IMR-90 (cell line): ENCODE measurements around the gene ESRP2. TPM values are rescaled to one million over a fixed set of nuclear protein-coding genes. Genes with fewer than 3 reads are reported as not detected.

Source experiments
- ATAC-seq: fragments of 200-7000 bp; cut with Tn5 transposase; 2 replicates; pipeline ENCODE4 v1.9.1; 2020; ENCODE audit warnings: low read depth, mild to moderate bottlenecking, moderate library complexity
- BruUV-seq: library from RNA; stranded (reverse); fragments of 400-500 nt; replicated peaks from 2 replicates; lab custom pipeline; 2021; lab: Mats Ljungman, UMichigan
- CTCF ChIA-PET: fragments of 300-600 bp; formaldehyde crosslinking; extraction: SDS; loops from one replicate; lab custom pipeline; 2021; ENCODE audit warnings: antibody characterized with exemption; lab: Yijun Ruan, JAX
- POLR2A ChIA-PET: fragments of 300-600 bp; sonication (Branson Sonifier 250); formaldehyde crosslinking; loops from one replicate; lab custom pipeline; 2022; ENCODE audit warnings: antibody characterized with exemption; ENCODE audit not compliant: unreplicated experiment; lab: Charles Lee
- DNase-seq: peaks from one replicate; pipeline ENCODE4 v3.0.0; 2013
- H2AFZ ChIP-seq: replicated peaks from 2 replicates; pipeline ENCODE3; 2013; ENCODE audit warnings: low read length, mild to moderate bottlenecking; ENCODE audit not compliant: poor library complexity
- H2AK5ac ChIP-seq: 2 replicates; pipeline ENCODE4 v1.6.1; 2013; ENCODE audit warnings: low read depth, low read length, inconsistent platforms
- H2AK9ac ChIP-seq: replicated peaks from 2 replicates; pipeline ENCODE3; 2013; ENCODE audit warnings: mild to moderate bottlenecking, low read depth, low read length, moderate library complexity; ENCODE audit not compliant: poor library complexity
- H2BK120ac ChIP-seq: 2 replicates; pipeline ENCODE4 v1.6.1; 2013; ENCODE audit warnings: low read depth, low read length, inconsistent platforms
- H2BK15ac ChIP-seq: 3 replicates; pipeline ENCODE4 v1.6.1; 2013; ENCODE audit warnings: low read depth, low read length, inconsistent platforms
- H2BK20ac ChIP-seq: 2 replicates; pipeline ENCODE4 v1.6.1; 2013; ENCODE audit warnings: low read depth, mild to moderate bottlenecking, inconsistent platforms, low read length, moderate library complexity
- H2BK5ac ChIP-seq: 2 replicates; pipeline ENCODE4 v1.6.1; 2013; ENCODE audit warnings: mild to moderate bottlenecking, low read depth, low read length, inconsistent platforms; ENCODE audit not compliant: poor library complexity, severe bottlenecking
- H3K14ac ChIP-seq: replicated peaks from 2 replicates; pipeline ENCODE4 v1.6.1; 2013; ENCODE audit warnings: low read depth, low read length, inconsistent platforms
- H3K18ac ChIP-seq: 2 replicates; pipeline ENCODE4 v1.6.1; 2013; ENCODE audit warnings: low read depth, low read length, control low read depth
- H3K23ac ChIP-seq: 2 replicates; pipeline ENCODE4 v1.6.1; 2013; ENCODE audit warnings: low read depth, low read length, inconsistent platforms
- H3K27ac ChIP-seq: 2 replicates; pipeline ENCODE4 v1.5.1; 2013; ENCODE audit warnings: mild to moderate bottlenecking, control low read depth, low read length; ENCODE audit not compliant: insufficient read depth
- H3K27me3 ChIP-seq: 2 replicates; pipeline ENCODE4 v1.6.1; 2013; ENCODE audit warnings: low read length; ENCODE audit not compliant: control insufficient read depth, insufficient read depth
- H3K36me3 ChIP-seq: 2 replicates; pipeline ENCODE4 v1.6.1; 2013; ENCODE audit warnings: low read length, mixed read lengths; ENCODE audit not compliant: control insufficient read depth, insufficient read depth
- H3K4ac ChIP-seq: 2 replicates; pipeline ENCODE4 v1.6.1; 2013; ENCODE audit warnings: low read depth, low read length, inconsistent platforms
- H3K4me1 ChIP-seq: 2 replicates; pipeline ENCODE4 v1.6.1; 2013; ENCODE audit warnings: low read length, mixed read lengths; ENCODE audit not compliant: control insufficient read depth, insufficient read depth
- H3K4me2 ChIP-seq: 2 replicates; pipeline ENCODE4 v1.6.1; 2013; ENCODE audit warnings: low read depth, mild to moderate bottlenecking, control low read depth, low read length, moderate library complexity
- H3K4me3 ChIP-seq: 2 replicates; pipeline ENCODE4 v1.5.1; 2013; ENCODE audit warnings: low read depth, mild to moderate bottlenecking, control low read depth, low read length, moderate library complexity; ENCODE audit not compliant: insufficient read depth
- H3K56ac ChIP-seq: 2 replicates; pipeline ENCODE4 v1.6.1; 2013; ENCODE audit warnings: low read length, inconsistent platforms; ENCODE audit not compliant: insufficient read depth; ENCODE audit errors: extremely low read depth
- H3K79me1 ChIP-seq, 2 experiments: 2 replicates each; pipeline ENCODE4 v1.6.1; 2013; ENCODE audit warnings: low read length in 2 of 2, inconsistent platforms in 1 of 2, low read depth in 1 of 2
- H3K9ac ChIP-seq: 2 replicates; pipeline ENCODE4 v1.6.1; 2013; ENCODE audit warnings: low read depth, low read length, control low read depth
- H3K9me1 ChIP-seq: 2 replicates; pipeline ENCODE4 v1.6.1; 2013; ENCODE audit warnings: low read length, inconsistent platforms; ENCODE audit not compliant: insufficient read depth
- H3K9me3 ChIP-seq: 2 replicates; pipeline ENCODE4 v1.6.1; 2013; ENCODE audit warnings: low read length; ENCODE audit not compliant: control insufficient read depth, insufficient read depth
- H4K20me1 ChIP-seq: 2 replicates; pipeline ENCODE4 v1.6.1; 2013; ENCODE audit warnings: low read length, inconsistent platforms; ENCODE audit not compliant: insufficient read depth
- H4K5ac ChIP-seq: 2 replicates; pipeline ENCODE4 v1.6.1; 2013; ENCODE audit warnings: mild to moderate bottlenecking, low read depth, low read length, control low read depth
- H4K8ac ChIP-seq, 2 experiments: 2 replicates each; pipeline ENCODE4 v1.6.1; 2013; ENCODE audit warnings: low read depth in 2 of 2, low read length in 2 of 2, control low read depth in 1 of 2, inconsistent platforms in 1 of 2
- H4K91ac ChIP-seq: 2 replicates; pipeline ENCODE4 v1.6.1; 2013; ENCODE audit warnings: low read depth, low read length, inconsistent platforms; ENCODE audit not compliant: insufficient read depth
- BHLHE40 ChIP-seq: fragments of 150-350 bp; IDR thresholded peaks from 2 replicates; pipeline ENCODE4 v1.6.1; 2016; ENCODE audit warnings: mild to moderate bottlenecking, low read depth, low read length
- CEBPB ChIP-seq: IDR thresholded peaks from 2 replicates; pipeline ENCODE4 v1.6.1; 2012; ENCODE audit warnings: low read depth, low read length, improper control_type of control experiment
- CHD1 ChIP-seq: IDR thresholded peaks from 2 replicates; pipeline ENCODE4 v1.6.1; 2012; ENCODE audit warnings: low read depth, low read length, improper control_type of control experiment
- FOS ChIP-seq: fragments of 150-350 bp; IDR thresholded peaks from 2 replicates; pipeline ENCODE4 v1.6.1; 2016; ENCODE audit warnings: low read depth, low read length
- MAFK ChIP-seq: IDR thresholded peaks from 2 replicates; pipeline ENCODE4 v1.6.1; 2012; ENCODE audit warnings: low read depth, low read length, improper control_type of control experiment
- MAZ ChIP-seq: IDR thresholded peaks from 2 replicates; pipeline ENCODE4 v1.6.1; 2012; ENCODE audit warnings: low read depth, mild to moderate bottlenecking, low read length, improper control_type of control experiment, moderate library complexity, borderline replicate concordance
- MXI1 ChIP-seq: IDR thresholded peaks from 2 replicates; pipeline ENCODE4 v1.6.1; 2012; ENCODE audit warnings: low read depth, mild to moderate bottlenecking, low read length, moderate library complexity, borderline replicate concordance
- NFE2L2 ChIP-seq: fragments of 150-350 bp; IDR thresholded peaks from 2 replicates; pipeline ENCODE4 v1.6.1; 2016; ENCODE audit warnings: low read depth, mild to moderate bottlenecking, low read length
- POLR2A ChIP-seq: IDR thresholded peaks from 2 replicates; pipeline ENCODE4 v1.6.1; 2012; ENCODE audit warnings: mild to moderate bottlenecking, low read depth, low read length
- RAD21 ChIP-seq: IDR thresholded peaks from 2 replicates; pipeline ENCODE4 v1.6.1; 2012; ENCODE audit warnings: low read length, improper control_type of control experiment
- RCOR1 ChIP-seq: IDR thresholded peaks from 2 replicates; pipeline ENCODE4 v1.6.1; 2012; ENCODE audit warnings: mild to moderate bottlenecking, low read length, improper control_type of control experiment; ENCODE audit not compliant: insufficient replicate concordance
- RFX5 ChIP-seq: IDR thresholded peaks from 2 replicates; pipeline ENCODE4 v1.8.0; 2012; ENCODE audit warnings: low read depth, mild to moderate bottlenecking, low read length, moderate library complexity
- SMC3 ChIP-seq: fragments of 150-350 bp; IDR thresholded peaks from 2 replicates; pipeline ENCODE4 v1.6.1; 2016; ENCODE audit warnings: low read depth, mild to moderate bottlenecking, antibody characterized with exemption, low read length, moderate library complexity
- dilution Hi-C: fragments of 300-500 bp; cut with HindIII; formaldehyde crosslinking; loops from one replicate; pipeline ENCODE4 v1.14.3; 2018; ENCODE audit warnings: low sequenced_read_pairs; ENCODE audit not compliant: unreplicated experiment
- in situ Hi-C: fragments of 300-500 bp; cut with MboI; formaldehyde crosslinking; loops from 3 replicates; pipeline ENCODE4 v1.14.3; 2019; ENCODE audit warnings: low sequenced_read_pairs, inconsistent platforms, mixed read lengths
- intact Hi-C: fragments of 100-400 bp; cut with micrococcal nuclease; formaldehyde crosslinking; loops from 2 replicates; pipeline ENCODE4 v1.10.0; 2022
- polyA plus RNA-seq, 3 experiments: library from polyadenylated mRNA; depleted of rRNA; stranded (reverse); fragments of >200 nt; gene quantifications; 2 replicates each; pipeline ENCODE4 v1.2.3, GENCODE V29; 2012; ENCODE audit warnings: low replicate concordance in 1 of 3
- total RNA-seq: library from RNA; depleted of rRNA; stranded (reverse); fragments of >200 nt; gene quantifications from 2 replicates; pipeline ENCODE4 v1.2.3, GENCODE V29; 2012
- TF ChIP-seq, protein P1 (sequence below): conservative IDR thresholded peaks from 2 replicates; pipeline ENCODE4 v1.5.1; 2012; ENCODE audit warnings: mild to moderate bottlenecking, low read depth, low read length, improper control_type of control experiment
- TF ChIP-seq, protein P2 (sequence below): fragments of 150-350 bp; IDR thresholded peaks from 2 replicates; pipeline ENCODE4 v1.6.1; 2016; ENCODE audit warnings: low read depth, mild to moderate bottlenecking, low read length, moderate library complexity, borderline replicate concordance
- TF ChIP-seq, protein P3 (sequence below): fragments of 150-350 bp; IDR thresholded peaks from 2 replicates; pipeline ENCODE4 v1.6.1; 2017; ENCODE audit warnings: mild to moderate bottlenecking, antibody characterized with exemption, low read length, low read depth

ESRP2 gene
- total and polyA plus RNA-seq, 2 of the 4 experiments (the other 2 are of a cell fraction), result 0.07 TPM; not detected in 1

DNA sequence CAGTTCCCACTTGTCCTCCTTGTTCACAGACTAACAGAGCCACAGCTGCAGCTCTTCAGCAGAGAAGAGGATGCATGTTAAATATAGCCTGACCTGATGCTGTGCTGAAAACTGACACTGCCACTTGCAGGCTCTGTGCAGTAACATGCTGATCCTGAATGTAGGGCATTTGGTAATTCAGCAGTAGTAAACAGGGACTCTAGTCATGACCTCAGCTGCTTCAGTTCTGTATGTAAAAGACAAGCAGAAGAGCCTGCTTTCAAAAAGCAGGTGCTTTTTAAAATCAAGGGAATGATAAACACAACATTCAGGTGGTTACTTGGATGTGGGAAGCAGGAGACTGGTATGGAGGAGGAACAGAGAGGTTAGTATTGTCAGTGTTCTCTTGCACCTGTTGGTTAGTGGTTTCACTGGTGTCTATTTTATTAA, 33.8 kb downstream of the ESRP2 start:
- Histone ChIP-seq H3K14ac (no peak overlapping the region), H3K4ac (no peak overlapping the region), H2BK5ac (no peak overlapping the region), H3K9me1 (0 out of 2 replicates have a peak, but pooled peaks cover 3% of the 10 kb centered on the region), H3K36me3 (no peaks in the 10 kb centered on the region), H3K18ac (no peak overlapping the region), H3K4me3 (no peak overlapping the region), H3K27me3 (no peaks in the 10 kb centered on the region), H3K9ac (no peak overlapping the region), H3K4me1 (peaks cover 6% of the 10 kb centered on the region), H2BK120ac (no peak overlapping the region), H4K20me1 (peaks cover 13% of the 10 kb centered on the region), H2AK5ac (no peak overlapping the region), H3K9me3 (no peaks in the 10 kb centered on the region), H3K4me2 (no peak overlapping the region), H2AFZ (no peak overlapping the region), H3K56ac (no peak overlapping the region), H4K91ac (no peak overlapping the region; the same call in 1 of the 2 replicates), H3K79me1 (peaks cover 0 to 6% of the 10 kb centered on the region in 2 experiments; a peak in 2 of 4 replicates), H2BK15ac (no peak overlapping the region), H2AK9ac (no peak overlapping the region), H2BK20ac (no peak overlapping the region), H3K27ac (no peak overlapping the region), H3K23ac (no peak overlapping the region), H4K5ac (no peak overlapping the region), H4K8ac (no peak overlapping the region)
- in situ Hi-C loops (no loop called here), intact Hi-C loops (loop anchor here (5.0 kb wide), 1 partner anchor 45 kb away; no protein-coding TSS in a partner anchor), dilution Hi-C loops (no loop called here)
- TF ChIP-seq BHLHE40 (no peak), SMC3 (no peak), CEBPB (no peak), MXI1 (no peak), RCOR1 (no peak), NFE2L2 (no peak), CHD1 (no peak), RFX5 (no peak), MAZ (no peak), MAFK (no peak), FOS (no peak), POLR2A (no peak), RAD21 (no peak)
- TF ChIP-seq, protein P1, sequence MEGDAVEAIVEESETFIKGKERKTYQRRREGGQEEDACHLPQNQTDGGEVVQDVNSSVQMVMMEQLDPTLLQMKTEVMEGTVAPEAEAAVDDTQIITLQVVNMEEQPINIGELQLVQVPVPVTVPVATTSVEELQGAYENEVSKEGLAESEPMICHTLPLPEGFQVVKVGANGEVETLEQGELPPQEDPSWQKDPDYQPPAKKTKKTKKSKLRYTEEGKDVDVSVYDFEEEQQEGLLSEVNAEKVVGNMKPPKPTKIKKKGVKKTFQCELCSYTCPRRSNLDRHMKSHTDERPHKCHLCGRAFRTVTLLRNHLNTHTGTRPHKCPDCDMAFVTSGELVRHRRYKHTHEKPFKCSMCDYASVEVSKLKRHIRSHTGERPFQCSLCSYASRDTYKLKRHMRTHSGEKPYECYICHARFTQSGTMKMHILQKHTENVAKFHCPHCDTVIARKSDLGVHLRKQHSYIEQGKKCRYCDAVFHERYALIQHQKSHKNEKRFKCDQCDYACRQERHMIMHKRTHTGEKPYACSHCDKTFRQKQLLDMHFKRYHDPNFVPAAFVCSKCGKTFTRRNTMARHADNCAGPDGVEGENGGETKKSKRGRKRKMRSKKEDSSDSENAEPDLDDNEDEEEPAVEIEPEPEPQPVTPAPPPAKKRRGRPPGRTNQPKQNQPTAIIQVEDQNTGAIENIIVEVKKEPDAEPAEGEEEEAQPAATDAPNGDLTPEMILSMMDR, result no peak
- TF ChIP-seq, protein P2, sequence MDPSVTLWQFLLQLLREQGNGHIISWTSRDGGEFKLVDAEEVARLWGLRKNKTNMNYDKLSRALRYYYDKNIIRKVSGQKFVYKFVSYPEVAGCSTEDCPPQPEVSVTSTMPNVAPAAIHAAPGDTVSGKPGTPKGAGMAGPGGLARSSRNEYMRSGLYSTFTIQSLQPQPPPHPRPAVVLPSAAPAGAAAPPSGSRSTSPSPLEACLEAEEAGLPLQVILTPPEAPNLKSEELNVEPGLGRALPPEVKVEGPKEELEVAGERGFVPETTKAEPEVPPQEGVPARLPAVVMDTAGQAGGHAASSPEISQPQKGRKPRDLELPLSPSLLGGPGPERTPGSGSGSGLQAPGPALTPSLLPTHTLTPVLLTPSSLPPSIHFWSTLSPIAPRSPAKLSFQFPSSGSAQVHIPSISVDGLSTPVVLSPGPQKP, result no peak
- TF ChIP-seq, protein P3, sequence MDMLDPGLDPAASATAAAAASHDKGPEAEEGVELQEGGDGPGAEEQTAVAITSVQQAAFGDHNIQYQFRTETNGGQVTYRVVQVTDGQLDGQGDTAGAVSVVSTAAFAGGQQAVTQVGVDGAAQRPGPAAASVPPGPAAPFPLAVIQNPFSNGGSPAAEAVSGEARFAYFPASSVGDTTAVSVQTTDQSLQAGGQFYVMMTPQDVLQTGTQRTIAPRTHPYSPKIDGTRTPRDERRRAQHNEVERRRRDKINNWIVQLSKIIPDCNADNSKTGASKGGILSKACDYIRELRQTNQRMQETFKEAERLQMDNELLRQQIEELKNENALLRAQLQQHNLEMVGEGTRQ, result no peak
- DNase-seq, result peak; percentile 43
- ChIA-PET POLR2A (no interaction called here), CTCF (interaction anchor here (0.6 kb wide), 1 partner anchor 16 kb away, joined by 5 read pairs; no protein-coding TSS in a partner anchor)
- BruUV-seq, result no TSS peak
- ATAC-seq, result peak; percentile 77
